Panc1 (cell line): ENCODE results near the gene OLFML3. TPM values are rescaled to one million over a fixed set of nuclear protein-coding genes. Genes with fewer than 3 reads are reported as not detected.

Experiments
- ATAC-seq: fragments of 200-7000 bp; cut with Tn5 transposase; 2 replicates; pipeline ENCODE4 v1.9.1; 2020; ENCODE audit warnings: mild to moderate bottlenecking, moderate library complexity
- BruUV-seq: library from RNA; stranded (reverse); fragments of 400-500 nt; replicated peaks from 2 replicates; lab custom pipeline; 2021; lab: Mats Ljungman, UMichigan
- CTCF ChIA-PET: fragments of 300-600 bp; sonication (Branson Sonifier 250); formaldehyde crosslinking; loops from one replicate; lab custom pipeline; 2022; ENCODE audit warnings: antibody characterized with exemption; lab: Charles Lee
- POLR2A ChIA-PET: fragments of 300-600 bp; sonication (Branson Sonifier 250); formaldehyde crosslinking; loops from one replicate; lab custom pipeline; 2022; ENCODE audit warnings: antibody characterized with exemption; lab: Charles Lee
- DNase-seq: peaks from one replicate; pipeline ENCODE4 v3.0.0-alpha.2; 2010; ENCODE audit warnings: low read depth, low spot score
- H3K27ac ChIP-seq: 2 replicates; pipeline ENCODE4 v1.5.1; 2011; ENCODE audit warnings: mild to moderate bottlenecking, low read length, inconsistent platforms
- H3K27me3 ChIP-seq: fragments of 200-500 bp; sonication (Bioruptor generic); 2 replicates; pipeline ENCODE4 v1.6.0; 2014; ENCODE audit warnings: low read length, inconsistent platforms; ENCODE audit not compliant: control insufficient read depth, insufficient read depth
- H3K36me3 ChIP-seq: fragments of 200-500 bp; sonication (Bioruptor generic); 2 replicates; pipeline ENCODE4 v1.5.1; 2014; ENCODE audit warnings: inconsistent platforms, mild to moderate bottlenecking, low read length, moderate library complexity; ENCODE audit not compliant: control insufficient read depth, insufficient read depth
- H3K4me1 ChIP-seq: 2 replicates; pipeline ENCODE4 v1.5.1; 2011; ENCODE audit warnings: inconsistent platforms, mild to moderate bottlenecking, low read length, moderate library complexity; ENCODE audit not compliant: control insufficient read depth, insufficient read depth
- H3K4me3 ChIP-seq, 2 experiments: 2 replicates each; pipeline ENCODE4 v1.5.1; 2011 to 2012; ENCODE audit warnings: low read depth in 2 of 2, low read length in 2 of 2, mild to moderate bottlenecking in 2 of 2, inconsistent platforms in 1 of 2, moderate library complexity in 1 of 2
- H3K9me3 ChIP-seq: fragments of 200-500 bp; sonication (Bioruptor generic); 2 replicates; pipeline ENCODE4 v1.5.1; 2014; ENCODE audit warnings: low read depth, mild to moderate bottlenecking, inconsistent platforms, low read length, moderate library complexity; ENCODE audit not compliant: control insufficient read depth, insufficient read depth
- POLR2AphosphoS5 ChIP-seq: IDR thresholded peaks from 2 replicates; pipeline ENCODE4 v1.6.1; 2012; ENCODE audit warnings: mild to moderate bottlenecking, low read depth, low read length, moderate library complexity
- REST ChIP-seq, 2 experiments: IDR thresholded peaks; 2 replicates each; pipeline ENCODE4 v1.6.1; 2011 to 2012; ENCODE audit warnings: low read depth in 2 of 2, control low read depth in 1 of 2, low read length in 1 of 2, mild to moderate bottlenecking in 1 of 2, moderate library complexity in 1 of 2; ENCODE audit not compliant: insufficient read depth in 1 of 2
- SIN3A ChIP-seq: IDR thresholded peaks from 2 replicates; pipeline ENCODE4 v1.6.1; 2012; ENCODE audit warnings: low read depth, mild to moderate bottlenecking, low read length, moderate library complexity, borderline replicate concordance; ENCODE audit not compliant: insufficient read depth
- TCF7L2 ChIP-seq: IDR thresholded peaks from 2 replicates; pipeline ENCODE4 v1.6.1; 2011; ENCODE audit warnings: mild to moderate bottlenecking, low read depth, low read length, inconsistent platforms
- in situ Hi-C: cut with HindIII; loops from 2 replicates; pipeline ENCODE4 v1.10.0; 2016; ENCODE audit warnings: low sequenced_read_pairs, low pct_unique_long_range_greater_than_20kb
- intact Hi-C: fragments of 100-400 bp; cut with micrococcal nuclease; formaldehyde crosslinking; loops from one replicate; pipeline ENCODE4 v1.10.0; 2022; ENCODE audit not compliant: unreplicated experiment
- total RNA-seq: library from RNA; stranded (reverse); gene quantifications from one replicate; pipeline ENCODE4 v1.2.1, GENCODE V29; 2021; ENCODE audit not compliant: unreplicated experiment
- TF ChIP-seq, protein P1 (sequence below): fragments of 450-650 bp; IDR thresholded peaks from 2 replicates; pipeline ENCODE4 v1.5.1; 2017; ENCODE audit warnings: mild to moderate bottlenecking

OLFML3 gene
- total RNA-seq, 1 experiment from 2014 or later, result 0.15 TPM

DNA sequence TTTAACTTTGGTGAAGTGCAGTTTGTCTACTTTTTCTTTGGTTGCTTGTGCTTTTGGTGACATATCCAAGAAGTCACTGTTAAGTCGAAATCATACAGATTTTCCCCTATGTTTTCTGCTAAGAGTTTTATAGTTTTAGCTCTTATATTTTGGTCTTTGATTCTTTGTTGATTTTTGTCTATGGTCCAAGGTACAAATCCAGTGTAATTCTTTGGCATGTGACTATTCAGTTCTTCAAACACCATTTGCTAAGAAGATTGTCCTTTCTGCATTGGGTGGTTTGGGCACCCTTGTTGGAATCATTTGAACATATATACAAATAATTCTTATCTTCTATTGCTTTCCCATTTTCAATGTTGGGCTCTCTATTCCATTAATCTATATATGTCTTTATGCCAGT is 33.9 kb upstream of the OLFML3 start:
- POLR2A ChIA-PET, result no interaction called here
- CTCF ChIA-PET, result no interaction called here
- DNase-seq, result no peak
- no peak overlapping the region for H3K27ac ChIP-seq
- no peak overlapping the region for H3K4me3 ChIP-seq
- no peak for ATAC-seq
- H3K9me3 ChIP-seq, result no peaks in the 10 kb centered on the region
- H3K4me1 ChIP-seq, result no peaks in the 10 kb centered on the region
- TF ChIP-seq SIN3A, result no peak
- TF ChIP-seq, protein P1, sequence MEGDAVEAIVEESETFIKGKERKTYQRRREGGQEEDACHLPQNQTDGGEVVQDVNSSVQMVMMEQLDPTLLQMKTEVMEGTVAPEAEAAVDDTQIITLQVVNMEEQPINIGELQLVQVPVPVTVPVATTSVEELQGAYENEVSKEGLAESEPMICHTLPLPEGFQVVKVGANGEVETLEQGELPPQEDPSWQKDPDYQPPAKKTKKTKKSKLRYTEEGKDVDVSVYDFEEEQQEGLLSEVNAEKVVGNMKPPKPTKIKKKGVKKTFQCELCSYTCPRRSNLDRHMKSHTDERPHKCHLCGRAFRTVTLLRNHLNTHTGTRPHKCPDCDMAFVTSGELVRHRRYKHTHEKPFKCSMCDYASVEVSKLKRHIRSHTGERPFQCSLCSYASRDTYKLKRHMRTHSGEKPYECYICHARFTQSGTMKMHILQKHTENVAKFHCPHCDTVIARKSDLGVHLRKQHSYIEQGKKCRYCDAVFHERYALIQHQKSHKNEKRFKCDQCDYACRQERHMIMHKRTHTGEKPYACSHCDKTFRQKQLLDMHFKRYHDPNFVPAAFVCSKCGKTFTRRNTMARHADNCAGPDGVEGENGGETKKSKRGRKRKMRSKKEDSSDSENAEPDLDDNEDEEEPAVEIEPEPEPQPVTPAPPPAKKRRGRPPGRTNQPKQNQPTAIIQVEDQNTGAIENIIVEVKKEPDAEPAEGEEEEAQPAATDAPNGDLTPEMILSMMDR, result no peak
- TF ChIP-seq REST (IDR thresholded peaks at IDR 0.05; ENCODE audit: insufficient read depth in 1 of 2, low read depth in 2 of 2, low read length in 1 of 2), result no peak
- TF ChIP-seq POLR2AphosphoS5, result no peak
- TF ChIP-seq TCF7L2, result no peak
- no TSS peak for BruUV-seq
- intact Hi-C loops, result no loop called here
- in situ Hi-C loops, result no loop called here
- H3K27me3 ChIP-seq, result no peaks in the 10 kb centered on the region
- no peaks in the 10 kb centered on the region; the same call in 1 of the 2 replicates for H3K36me3 ChIP-seq

GRCh38 chr1:113946112-113946511 is 33.2 kb upstream of the OLFML3 start:
- CTCF ChIA-PET, result no interaction called here
- TF ChIP-seq TCF7L2 (no peak), REST (IDR thresholded peaks at IDR 0.05; ENCODE audit: insufficient read depth in 1 of 2, low read depth in 2 of 2, low read length in 1 of 2) (no peak), POLR2AphosphoS5 (no peak), SIN3A (no peak)
- TF ChIP-seq, protein P1, result no peak
- no TSS peak for BruUV-seq
- H3K4me1 ChIP-seq, result no peaks in the 10 kb centered on the region
- no peak overlapping the region for H3K4me3 ChIP-seq
- H3K27me3 ChIP-seq, result no peaks in the 10 kb centered on the region
- H3K36me3 ChIP-seq, result no peaks in the 10 kb centered on the region; the same call in 1 of the 2 replicates
- no peaks in the 10 kb centered on the region for H3K9me3 ChIP-seq
- DNase-seq (no peak), ATAC-seq (no peak)
- intact Hi-C loops (no loop called here), in situ Hi-C loops (no loop called here)
- no peak overlapping the region for H3K27ac ChIP-seq
- POLR2A ChIA-PET, result interaction anchor here (0.6 to 0.8 kb wide), 2 partner anchors 16 to 42 kb away, joined by 3 to 5 read pairs; partner anchors contain the start of gene AP4B1
